Naive thymus-derived CD4-positive, alpha-beta T cell (primary cell): Measurements from ENCODE around the gene MPDZ. TPM values are rescaled to one million over a fixed set of nuclear protein-coding genes. Genes with fewer than 3 reads are reported as not detected.

ENCODE experiments used
- ATAC-seq: fragments of 150-1000 bp; cut with Tn5 transposase; 2 replicates; pipeline ENCODE4 v1.10.0; 2021; ENCODE audit warnings: mild to moderate bottlenecking, moderate library complexity
- CTCF ChIA-PET: fragments of 350-600 bp; sonication (Branson Sonifier 250); formaldehyde crosslinking; loops from one replicate; lab custom pipeline; 2021; ENCODE audit warnings: antibody characterized with exemption; lab: Charles Lee
- POLR2A ChIA-PET: fragments of 350-600 bp; sonication (Branson Sonifier 250); formaldehyde crosslinking; loops from one replicate; lab custom pipeline; 2021; ENCODE audit warnings: antibody characterized with exemption, inconsistent platforms; lab: Charles Lee
- DNase-seq, 9 donors: peaks; one replicate each; pipeline versions ENCODE4 v3.0.0 to v3.0.0-alpha.2; 2020 to 2022; ENCODE audit warnings: mixed read lengths in 1 of 9
- H3K27ac ChIP-seq: one replicate; pipeline ENCODE4 v1.7.0; 2013; ENCODE audit warnings: mild to moderate bottlenecking, low read depth, low read length, moderate library complexity
- H3K27me3 ChIP-seq, 2 donors: one replicate each; pipeline ENCODE4 v1.7.0; 2013; ENCODE audit warnings: low read length in 2 of 2, mild to moderate bottlenecking in 2 of 2, moderate library complexity in 2 of 2; ENCODE audit not compliant: control insufficient read depth in 2 of 2, insufficient read depth in 2 of 2
- H3K36me3 ChIP-seq, 3 experiments: 1 replicate in 2 of 3; 2 replicates in 1 of 3; pipeline ENCODE4 v1.7.0; 2013; ENCODE audit warnings: low read length in 3 of 3, mild to moderate bottlenecking in 3 of 3, moderate library complexity in 1 of 3; ENCODE audit not compliant: insufficient read depth in 3 of 3, control insufficient read depth in 2 of 3
- H3K4me1 ChIP-seq, 2 donors: one replicate each; pipeline ENCODE4 v1.7.0; 2013; ENCODE audit warnings: low read length in 2 of 2, mild to moderate bottlenecking in 2 of 2, moderate library complexity in 1 of 2; ENCODE audit not compliant: control insufficient read depth in 2 of 2, insufficient read depth in 2 of 2
- H3K4me3 ChIP-seq: 2 replicates; pipeline ENCODE4 v1.7.0; 2013; ENCODE audit warnings: mild to moderate bottlenecking, low read length
- H3K9me3 ChIP-seq, 3 experiments: 1 replicate in 2 of 3; 2 replicates in 1 of 3; pipeline ENCODE4 v1.7.0; 2013; ENCODE audit warnings: low read length in 3 of 3; ENCODE audit not compliant: control insufficient read depth in 2 of 3
- H3K27ac Mint-ChIP-seq, 9 donors: one replicate each; pipeline ENCODE4 v1.8.0; 2020 to 2022; ENCODE audit warnings: mixed read lengths in 9 of 9, mild to moderate bottlenecking in 8 of 9, moderate library complexity in 5 of 9, inconsistent platforms in 2 of 9
- H3K27me3 Mint-ChIP-seq, 5 donors: one replicate each; pipeline ENCODE4 v1.8.0; 2021 to 2022; ENCODE audit warnings: mixed read lengths in 5 of 5, mild to moderate bottlenecking in 1 of 5
- H3K36me3 Mint-ChIP-seq, 5 donors: one replicate each; pipeline ENCODE4 v1.8.0; 2020 to 2022; ENCODE audit warnings: mixed read lengths in 5 of 5, mild to moderate bottlenecking in 3 of 5, inconsistent platforms in 1 of 5
- H3K4me1 Mint-ChIP-seq, 7 donors: one replicate each; pipeline ENCODE4 v1.8.0; 2020 to 2022; ENCODE audit warnings: mixed read lengths in 7 of 7, mild to moderate bottlenecking in 3 of 7, inconsistent platforms in 1 of 7
- H3K4me3 Mint-ChIP-seq, 10 donors: one replicate each; pipeline ENCODE4 v1.8.0; 2020 to 2022; ENCODE audit warnings: mild to moderate bottlenecking in 10 of 10, mixed read lengths in 10 of 10, moderate library complexity in 6 of 10, inconsistent platforms in 2 of 10
- H3K9me3 Mint-ChIP-seq, 11 donors: one replicate each; pipeline ENCODE4 v1.8.0; 2020 to 2022; ENCODE audit warnings: mixed read lengths in 11 of 11, mild to moderate bottlenecking in 4 of 11, inconsistent platforms in 1 of 11, moderate library complexity in 1 of 11
- intact Hi-C, 2 donors: fragments of 100-400 bp; cut with micrococcal nuclease; formaldehyde crosslinking; loops; one replicate each; pipeline ENCODE4 v1.15.1; 2023
- polyA plus RNA-seq, 2 donors: library from polyadenylated mRNA; unstranded; fragments of 300-500 nt; fragmentation: Illumina TruSeq; gene quantifications; one replicate each; pipeline ENCODE4 v1.2.3, GENCODE V29; 2021
- total RNA-seq, 6 experiments: library from RNA in 5 of 6; stranded (reverse) in 5 of 6; gene quantifications; 1 replicate in 5 of 6; 2 replicates in 1 of 6; pipeline ENCODE4 v1.2.3 and lab custom pipeline; 2021 to 2026

The MPDZ gene
- total and polyA plus RNA-seq, 7 experiments from 2014 or later, result 0.07 TPM; not detected in 6

- no peak for DNase-seq
- peaks cover 0 to 28% (median 7%) of the 10 kb centered on the region in 11 donors for H3K9me3 Mint-ChIP-seq
- H3K27me3 ChIP-seq, result no peaks in the 10 kb centered on the region
- no peaks in the 10 kb centered on the region for H3K36me3 Mint-ChIP-seq
- no peak overlapping the region for H3K4me3 ChIP-seq
- no peaks in the 10 kb centered on the region for H3K4me1 Mint-ChIP-seq
- H3K27ac Mint-ChIP-seq, result no peak overlapping the region
- no peaks in the 10 kb centered on the region for H3K9me3 ChIP-seq
- no peaks in the 10 kb centered on the region for H3K36me3 ChIP-seq
- CTCF ChIA-PET, result no interaction called here
- H3K27me3 Mint-ChIP-seq, result no peaks in the 10 kb centered on the region
- H3K4me3 Mint-ChIP-seq, result no peak overlapping the region
- intact Hi-C loops, result no loop called here
- POLR2A ChIA-PET, result no interaction called here
- no peak for ATAC-seq
- no peaks in the 10 kb centered on the region for H3K4me1 ChIP-seq
- H3K27ac ChIP-seq, result no peak overlapping the region
These were observed 16.1 kb upstream of the MPDZ start for GRCh38 chr9:13295556-13295955.

- POLR2A ChIA-PET, result no interaction called here
- Histone ChIP-seq H3K9me3 (no peaks in the 10 kb centered on the region), H3K4me1 (no peaks in the 10 kb centered on the region), H3K27ac (no peak overlapping the region), H3K27me3 (no peaks in the 10 kb centered on the region), H3K4me3 (no peak overlapping the region), H3K36me3 (no peaks in the 10 kb centered on the region)
- Mint-ChIP-seq H3K27me3 (no peaks in the 10 kb centered on the region), H3K4me1 (no peaks in the 10 kb centered on the region), H3K4me3 (no peak overlapping the region), H3K27ac (no peak overlapping the region), H3K9me3 (peaks cover 0 to 19% (median 7%) of the 10 kb centered on the region in 11 donors), H3K36me3 (no peaks in the 10 kb centered on the region)
- intact Hi-C loops, result no loop called here
- CTCF ChIA-PET, result no interaction called here
- no peak for ATAC-seq
- no peak for DNase-seq
These were observed 13.3 kb upstream of the MPDZ start for GRCh38 chr9:13292782-13293181.

GRCh38 chr9:13292158-13292557 lies 12.7 kb upstream of the MPDZ start:
- Mint-ChIP-seq H3K27me3 (no peaks in the 10 kb centered on the region), H3K36me3 (no peaks in the 10 kb centered on the region), H3K4me3 (no peak overlapping the region), H3K27ac (no peak overlapping the region), H3K4me1 (no peaks in the 10 kb centered on the region), H3K9me3 (peaks cover 0 to 16% (median 7%) of the 10 kb centered on the region in 11 donors)
- Histone ChIP-seq H3K36me3 (no peaks in the 10 kb centered on the region), H3K27ac (no peak overlapping the region), H3K4me1 (no peaks in the 10 kb centered on the region), H3K4me3 (no peak overlapping the region), H3K9me3 (no peaks in the 10 kb centered on the region), H3K27me3 (no peaks in the 10 kb centered on the region)
- ATAC-seq, result no peak
- ChIA-PET CTCF (no interaction called here), POLR2A (no interaction called here)
- intact Hi-C loops, result no loop called here
- DNase-seq, result no peak

- no peaks in the 10 kb centered on the region for H3K9me3 ChIP-seq
- POLR2A ChIA-PET, result no interaction called here
- H3K36me3 ChIP-seq, result no peaks in the 10 kb centered on the region
- H3K27ac Mint-ChIP-seq, result no peak overlapping the region
- ATAC-seq, result no peak
- no peaks in the 10 kb centered on the region for H3K36me3 Mint-ChIP-seq
- no peaks in the 10 kb centered on the region for H3K4me1 ChIP-seq
- H3K4me3 ChIP-seq, result no peak overlapping the region
- H3K27me3 Mint-ChIP-seq, result no peaks in the 10 kb centered on the region
- CTCF ChIA-PET, result no interaction called here
- H3K27ac ChIP-seq, result no peak overlapping the region
- DNase-seq, result no peak
- H3K27me3 ChIP-seq, result no peaks in the 10 kb centered on the region
- H3K9me3 Mint-ChIP-seq, result peaks cover 0 to 14% (median 6%) of the 10 kb centered on the region in 11 donors
- H3K4me1 Mint-ChIP-seq, result no peaks in the 10 kb centered on the region
- intact Hi-C loops, result no loop called here
- no peak overlapping the region for H3K4me3 Mint-ChIP-seq
These were observed 12.2 kb upstream of the MPDZ start for GRCh38 chr9:13291718-13292117.

GRCh38 chr9:13284011-13284410 lies 4.5 kb upstream of the MPDZ start:
- Histone ChIP-seq H3K4me1 (no peaks in the 10 kb centered on the region), H3K9me3 (no peaks in the 10 kb centered on the region), H3K27me3 (no peaks in the 10 kb centered on the region), H3K27ac (no peak overlapping the region), H3K36me3 (no peaks in the 10 kb centered on the region), H3K4me3 (no peak overlapping the region)
- ChIA-PET CTCF (no interaction called here), POLR2A (no interaction called here)
- DNase-seq (no peak), ATAC-seq (no peak)
- intact Hi-C loops, result no loop called here
- no peaks in the 10 kb centered on the region for H3K4me1 Mint-ChIP-seq
- H3K4me3 Mint-ChIP-seq, result no peak overlapping the region
- peaks cover 0 to 25% (median 6%) of the 10 kb centered on the region in 11 donors for H3K9me3 Mint-ChIP-seq
- H3K36me3 Mint-ChIP-seq, result peaks cover 0 to 6% (median 0%) of the 10 kb centered on the region in 5 donors
- peaks cover 10 to 18% (median 13%) of the 10 kb centered on the region in 5 donors for H3K27me3 Mint-ChIP-seq
- no peak overlapping the region for H3K27ac Mint-ChIP-seq

GRCh38 chr9:13282998-13283397 lies 3.5 kb upstream of the MPDZ start:
- H3K9me3 ChIP-seq, result no peaks in the 10 kb centered on the region
- Mint-ChIP-seq H3K27ac (no peak overlapping the region), H3K9me3 (peaks cover 0 to 25% (median 6%) of the 10 kb centered on the region in 11 donors), H3K4me1 (no peaks in the 10 kb centered on the region), H3K27me3 (peaks cover 14 to 22% (median 16%) of the 10 kb centered on the region in 5 donors), H3K36me3 (peaks cover 0 to 6% (median 0%) of the 10 kb centered on the region in 5 donors), H3K4me3 (no peak overlapping the region)
- no peak overlapping the region for H3K27ac ChIP-seq
- POLR2A ChIA-PET, result no interaction called here
- no peak overlapping the region for H3K4me3 ChIP-seq
- intact Hi-C loops, result no loop called here
- H3K4me1 ChIP-seq, result no peaks in the 10 kb centered on the region
- H3K36me3 ChIP-seq, result no peaks in the 10 kb centered on the region
- DNase-seq, result no peak
- ATAC-seq, result no peak
- CTCF ChIA-PET, result no interaction called here
- H3K27me3 ChIP-seq, result no peaks in the 10 kb centered on the region

- H3K9me3 Mint-ChIP-seq, result peaks cover 0 to 25% (median 2%) of the 10 kb centered on the region in 11 donors
- no peak overlapping the region for H3K27ac Mint-ChIP-seq
- no peak for ATAC-seq
These were observed 2.0 kb upstream of the MPDZ start for GRCh38 chr9:13281356-13282016.

More at GRCh38 chr9:13281356-13282016, 2.0 kb upstream of the MPDZ start:
- no peak overlapping the region for H3K4me3 ChIP-seq
- no peaks in the 10 kb centered on the region for H3K4me1 Mint-ChIP-seq
- no peaks in the 10 kb centered on the region for H3K4me1 ChIP-seq
- no peak overlapping the region for H3K27ac ChIP-seq
- H3K27me3 ChIP-seq, result no peaks in the 10 kb centered on the region
- H3K36me3 ChIP-seq, result no peaks in the 10 kb centered on the region
- ChIA-PET CTCF (no interaction called here), POLR2A (no interaction called here)
- H3K9me3 ChIP-seq, result no peaks in the 10 kb centered on the region
- H3K27me3 Mint-ChIP-seq, result peaks cover 20 to 30% (median 22%) of the 10 kb centered on the region in 5 donors
- peaks cover 0 to 6% (median 0%) of the 10 kb centered on the region in 5 donors for H3K36me3 Mint-ChIP-seq
- H3K4me3 Mint-ChIP-seq, result no peak overlapping the region
- intact Hi-C loops, result no loop called here
- no peak for DNase-seq
